ENCODE data around the gene HCK. TPM values are rescaled to one million over a fixed set of nuclear protein-coding genes. Genes with fewer than 3 reads are reported as not detected.
"Not testable (repeated sequence)": the region's sequence is repeated elsewhere in the genome, so short reads cannot be mapped to it uniquely, and the experiment has no call there.

The HCK gene
- polyA plus RNA-seq, 1 of the 3 experiments (the other 2 are of a cell fraction): not detected

DNA sequence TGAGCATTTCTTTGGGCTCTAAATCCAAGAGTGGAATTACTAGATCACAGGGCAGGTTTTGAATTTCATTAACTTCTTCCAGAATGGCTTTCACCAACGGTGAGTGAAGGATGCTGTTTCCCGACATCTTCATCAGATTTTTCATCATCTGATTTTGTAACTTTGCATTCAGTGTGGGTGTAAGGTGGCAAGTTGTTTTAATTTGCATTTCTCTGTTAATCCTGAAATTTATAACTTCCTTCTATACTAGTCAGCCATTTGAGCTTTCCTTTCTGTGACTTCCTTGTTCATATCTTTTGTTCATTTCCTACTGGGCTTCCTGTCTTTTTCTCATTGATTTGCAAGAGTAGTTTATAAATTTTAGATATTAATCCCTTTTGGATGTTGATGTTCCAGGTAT lies 18.7 kb upstream of the HCK start (continued):
- TF ChIP-seq CTCF (IDR thresholded peaks at IDR 0.05): no peak
- TF ChIP-seq POLR2AphosphoS5 (IDR thresholded peaks at IDR 0.05; ENCODE audit: low read depth, low read length): no peak

DNA sequence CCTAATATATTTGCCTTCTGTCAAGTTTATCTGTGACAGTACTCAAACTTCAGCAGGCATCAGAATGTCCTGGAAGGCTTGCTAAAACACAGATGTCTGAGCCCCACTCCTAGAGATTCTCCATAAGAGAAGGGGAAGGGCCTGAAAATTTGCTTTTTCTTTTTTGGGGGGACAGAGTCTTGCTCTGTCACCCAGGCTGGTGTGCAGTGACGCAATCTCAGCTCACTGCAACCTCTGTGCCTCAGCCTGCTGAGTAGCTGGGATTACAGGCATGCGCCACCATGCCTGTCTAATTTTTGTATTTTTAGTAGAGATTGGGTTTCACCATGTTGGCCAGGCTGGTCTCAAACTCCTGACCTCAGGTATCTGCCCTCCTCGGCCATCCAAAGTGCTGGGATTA lies 18.3 kb upstream of the HCK start:
- H3K9me3 ChIP-seq; POLR2A ChIA-PET; H3K79me2 ChIP-seq (ENCODE audit: insufficient read depth); H3K27ac ChIP-seq (ENCODE audit: low read depth in 2 of 2, low read length in 1 of 2); H3F3A ChIP-seq (replicated peaks; ENCODE audit: insufficient read depth); H3K4me3 ChIP-seq (ENCODE audit: low read depth in 2 of 2, low read length in 1 of 2); DNase-seq; H3K4me1 ChIP-seq (ENCODE audit: control insufficient read depth in 1 of 2, insufficient read depth in 2 of 2, low read depth in 1 of 2, low read length in 1 of 2); H3K9me2 ChIP-seq; H3K9ac ChIP-seq; H2AFZ ChIP-seq (ENCODE audit: low read depth); H3K36me3 ChIP-seq (replicated peaks in 1 of 2; ENCODE audit: control insufficient read depth in 1 of 2, insufficient read depth in 2 of 2, low read length in 1 of 2); H4K20me1 ChIP-seq (ENCODE audit: insufficient read depth); H3K4me2 ChIP-seq: not testable (repeated sequence)
- H3K27me3 ChIP-seq (ENCODE audit: insufficient read depth): peaks cover 38% of the 10 kb centered on the region
- CTCF ChIA-PET: interaction anchor here (3.3 to 9.8 kb wide), 6 partner anchors 8 to 210 kb away, joined by 11 to 170 read pairs (median 50); partner anchors contain the start of gene PDRG1
- WGBS (ENCODE audit: low lambda C conversion rate): 40% methylated on average over 3 of the region's 3 CpGs

- TF ChIP-seq, protein P1, sequence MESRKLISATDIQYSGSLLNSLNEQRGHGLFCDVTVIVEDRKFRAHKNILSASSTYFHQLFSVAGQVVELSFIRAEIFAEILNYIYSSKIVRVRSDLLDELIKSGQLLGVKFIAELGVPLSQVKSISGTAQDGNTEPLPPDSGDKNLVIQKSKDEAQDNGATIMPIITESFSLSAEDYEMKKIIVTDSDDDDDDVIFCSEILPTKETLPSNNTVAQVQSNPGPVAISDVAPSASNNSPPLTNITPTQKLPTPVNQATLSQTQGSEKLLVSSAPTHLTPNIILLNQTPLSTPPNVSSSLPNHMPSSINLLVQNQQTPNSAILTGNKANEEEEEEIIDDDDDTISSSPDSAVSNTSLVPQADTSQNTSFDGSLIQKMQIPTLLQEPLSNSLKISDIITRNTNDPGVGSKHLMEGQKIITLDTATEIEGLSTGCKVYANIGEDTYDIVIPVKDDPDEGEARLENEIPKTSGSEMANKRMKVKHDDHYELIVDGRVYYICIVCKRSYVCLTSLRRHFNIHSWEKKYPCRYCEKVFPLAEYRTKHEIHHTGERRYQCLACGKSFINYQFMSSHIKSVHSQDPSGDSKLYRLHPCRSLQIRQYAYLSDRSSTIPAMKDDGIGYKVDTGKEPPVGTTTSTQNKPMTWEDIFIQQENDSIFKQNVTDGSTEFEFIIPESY (IDR thresholded peaks at IDR 0.05; ENCODE audit: borderline replicate concordance, low read depth): no peak
- TF ChIP-seq CTCF (IDR thresholded peaks at IDR 0.05) (peak; percentile 45), SMC3 (IDR thresholded peaks at IDR 0.05; ENCODE audit: low read depth, low read length) (peak; percentile 54), RAD21 (IDR thresholded peaks at IDR 0.05; ENCODE audit: low read length) (peak; percentile 66), ELF1 (IDR thresholded peaks at IDR 0.05) (no peak), EP300 (IDR thresholded peaks at IDR 0.05; ENCODE audit: borderline replicate concordance in 1 of 2, low read depth in 1 of 2, low read length in 1 of 2) (no peak), FOXM1 (IDR thresholded peaks at IDR 0.05; ENCODE audit: low read depth) (no peak)
- H3K4me2 ChIP-seq: no peak overlapping the region
- H3K4me3 ChIP-seq (ENCODE audit: low read depth in 2 of 2, low read length in 1 of 2): no peak overlapping the region
- H3K4me1 ChIP-seq (ENCODE audit: control insufficient read depth in 1 of 2, insufficient read depth in 2 of 2, low read depth in 1 of 2, low read length in 1 of 2): peaks cover 0 to 7% of the 10 kb centered on the region in 2 experiments; a peak in 1 of 4 replicates
- no peaks in the 10 kb centered on the region for H3K9me2 ChIP-seq
- no peak for DNase-seq
- H3K9ac ChIP-seq: no peak overlapping the region
- no peaks in the 10 kb centered on the region for H3K9me3 ChIP-seq
- peaks cover 38% of the 10 kb centered on the region for H3K27me3 ChIP-seq (ENCODE audit: insufficient read depth)
- H4K20me1 ChIP-seq (ENCODE audit: insufficient read depth): no peaks in the 10 kb centered on the region
- WGBS (ENCODE audit: low lambda C conversion rate): 27% methylated on average over 8 of the region's 9 CpGs
- no peak overlapping the region for H2AFZ ChIP-seq (ENCODE audit: low read depth)
- no peaks in the 10 kb centered on the region for H3K79me2 ChIP-seq (ENCODE audit: insufficient read depth)
- H3K27ac ChIP-seq (ENCODE audit: low read depth in 2 of 2, low read length in 1 of 2): no peak overlapping the region
- ChIA-PET POLR2A (no interaction called here), CTCF (interaction anchor here (0.6 to 9.8 kb wide), 11 partner anchors 12 to 211 kb away, joined by 3 to 170 read pairs (median 4); no protein-coding TSS in a partner anchor)
- H3K36me3 ChIP-seq (replicated peaks in 1 of 2; ENCODE audit: control insufficient read depth in 1 of 2, insufficient read depth in 2 of 2, low read length in 1 of 2): no peaks in the 10 kb centered on the region
- H3F3A ChIP-seq (replicated peaks; ENCODE audit: insufficient read depth): peaks cover 4% of the 10 kb centered on the region
Measured at GRCh38 chr20:32034581-32035425, 17.2 kb upstream of the HCK start.

All from SK-N-SH (cell line).